Measurements from ENCODE around the gene CTSA.
A peak's percentile ranks its signal among the peaks of the same experiment; 100 is the strongest.
"Not testable (repeated sequence)": the region's sequence is repeated elsewhere in the genome, so short reads cannot be mapped to it uniquely, and the experiment has no call there.

CTSA gene

DNA sequence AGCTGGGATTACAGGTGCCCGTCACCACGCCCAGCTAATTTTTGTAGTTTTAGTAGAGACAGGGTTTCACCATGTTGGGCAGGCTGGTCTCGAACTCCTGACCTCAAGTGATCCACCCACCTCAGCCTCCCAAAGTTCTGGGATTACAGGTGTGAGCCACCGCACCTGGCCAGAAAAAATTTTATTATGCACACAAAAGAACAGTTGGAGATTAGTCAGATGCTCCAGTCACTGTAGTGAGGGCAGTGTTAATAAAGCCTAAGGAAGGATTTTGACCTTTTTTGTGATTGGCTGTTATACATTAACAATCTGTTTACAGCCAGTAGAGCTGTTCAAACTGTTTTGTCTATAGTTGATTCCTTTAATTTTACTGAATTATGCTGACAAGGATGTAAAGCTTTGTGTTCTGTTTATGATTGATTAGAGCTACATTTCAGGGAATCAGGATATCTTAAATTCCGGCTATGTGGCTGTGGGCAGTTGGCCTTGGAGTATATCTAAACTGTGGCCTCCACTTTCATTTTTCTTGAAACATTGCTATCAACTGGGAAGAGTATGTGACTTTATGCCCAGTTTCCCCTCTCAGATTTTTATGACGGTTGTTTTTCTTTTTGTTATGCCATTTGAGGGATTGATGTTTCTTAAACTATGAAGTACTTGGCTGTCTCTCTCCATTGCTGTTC is 23.9 kb upstream of the CTSA start:
- DNase-seq = no peak

DNA sequence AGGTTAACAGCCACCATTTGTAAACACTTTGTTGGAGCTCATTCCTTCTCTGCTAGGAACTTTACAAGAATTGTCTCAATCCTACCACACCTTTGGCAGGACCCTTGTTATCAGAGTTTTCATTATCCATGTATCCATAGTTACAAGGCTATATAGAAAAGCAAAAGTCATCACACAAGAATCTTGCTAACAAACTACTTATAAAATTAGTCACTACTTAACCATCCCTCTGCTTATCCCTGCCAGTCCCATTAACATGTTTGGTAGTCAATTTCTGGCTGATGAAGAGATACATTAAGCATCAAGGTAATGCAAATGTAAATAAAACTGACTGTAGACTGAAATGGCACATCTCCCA is 23.3 kb upstream of the CTSA start:
- DNase-seq = no peak

- no peak for DNase-seq
These were observed 18.5 kb upstream of the CTSA start for GRCh38 chr20:45872626-45873025.

DNA sequence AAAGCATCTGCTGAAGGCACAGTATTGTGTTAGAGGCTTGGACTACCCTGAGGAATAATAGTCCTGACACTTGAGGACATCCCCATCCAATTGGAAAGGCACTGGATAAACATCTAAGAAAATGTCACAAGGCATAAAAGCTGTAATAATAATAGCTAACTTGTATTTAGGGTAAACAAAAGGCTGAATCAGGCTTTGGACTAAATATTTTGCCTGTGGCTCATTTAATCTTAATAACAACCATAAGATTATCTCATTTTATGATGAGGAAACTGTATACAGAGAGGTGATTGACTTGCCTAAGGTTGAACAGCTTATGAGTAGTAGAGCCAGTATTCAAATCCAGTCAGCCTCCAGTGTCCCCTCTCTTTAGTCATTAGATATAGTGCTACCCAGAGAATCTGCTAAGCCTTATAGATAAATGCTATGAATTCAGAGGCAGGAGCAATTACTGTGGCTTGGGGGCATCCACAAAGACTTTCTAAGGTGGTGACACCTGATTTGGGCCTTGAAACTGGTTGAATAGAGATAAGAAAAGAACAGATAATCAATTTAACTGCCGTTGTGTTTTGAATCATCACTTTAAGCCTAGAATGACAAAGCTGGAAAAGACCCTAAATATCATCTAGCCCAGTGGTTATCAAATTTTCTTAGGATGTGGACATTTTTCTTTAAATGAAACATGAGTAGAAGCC is 17.6 kb upstream of the CTSA start:
- no peak for DNase-seq

- not testable (repeated sequence) for DNase-seq
These were observed 17.0 kb upstream of the CTSA start for GRCh38 chr20:45874104-45874481.

DNA sequence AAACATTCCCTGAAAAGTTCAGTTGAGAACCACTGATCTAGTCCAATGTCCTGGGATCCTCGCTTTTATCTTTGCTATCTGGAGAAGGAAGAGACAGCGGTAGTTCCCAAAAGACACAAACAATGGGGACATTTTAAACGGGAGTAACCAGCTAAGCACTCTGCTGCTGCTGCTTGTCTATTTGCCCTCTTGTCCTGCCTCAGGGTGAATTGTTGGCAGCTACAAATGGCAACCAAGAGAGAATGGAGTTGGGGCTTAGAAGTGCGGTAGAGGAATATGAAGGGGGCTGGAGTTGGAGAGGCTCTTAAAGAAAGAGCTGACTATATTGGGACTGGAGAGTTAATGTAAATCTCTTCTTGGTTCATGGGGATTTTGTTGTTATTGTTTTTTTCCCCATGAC is 16.6 kb upstream of the CTSA start:
- no peak for DNase-seq

GRCh38 chr20:45878076-45878761 is 12.9 kb upstream of the CTSA start:
- DNase-seq = no peak

GRCh38 chr20:45880988-45881788 is 9.9 kb upstream of the CTSA start, which contains the start of gene ZSWIM1:
Gene ZSWIM1 (plus strand): TSS chr20:45881227. CDS start chr20:45882593, 1,366 bp downstream.
- DNase-seq = peak; percentile 99

GRCh38 chr20:45882469-45883099 is 8.6 kb upstream of the CTSA start:
- no peak for DNase-seq

DNA sequence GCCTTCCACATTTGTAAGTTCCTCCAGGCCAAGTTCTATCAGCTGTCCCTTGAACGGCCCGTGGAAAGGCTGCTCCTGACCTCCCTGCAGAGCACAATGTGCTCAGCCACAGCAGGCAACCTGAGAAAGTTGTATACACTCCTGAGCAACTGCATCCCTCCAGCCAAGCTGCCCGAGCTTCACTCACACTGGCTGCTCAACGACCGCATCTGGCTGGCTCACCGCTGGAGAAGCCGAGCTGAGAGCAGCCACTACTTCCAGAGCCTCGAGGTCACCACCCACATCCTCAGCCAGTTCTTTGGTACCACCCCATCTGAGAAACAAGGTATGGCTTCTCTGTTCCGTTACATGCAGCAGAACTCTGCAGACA is 8.1 kb upstream of the CTSA start:
- DNase-seq = no peak

- DNase-seq = no peak
These were observed 4.4 kb upstream of the CTSA start for GRCh38 chr20:45886590-45887345.

- DNase-seq = no peak
These were observed 3.8 kb upstream of the CTSA start, which contains the start of gene SPATA25 for GRCh38 chr20:45887346-45887715. Gene SPATA25 (minus strand): TSS chr20:45887622. CDS start chr20:45887590, 32 bp downstream.

DNA sequence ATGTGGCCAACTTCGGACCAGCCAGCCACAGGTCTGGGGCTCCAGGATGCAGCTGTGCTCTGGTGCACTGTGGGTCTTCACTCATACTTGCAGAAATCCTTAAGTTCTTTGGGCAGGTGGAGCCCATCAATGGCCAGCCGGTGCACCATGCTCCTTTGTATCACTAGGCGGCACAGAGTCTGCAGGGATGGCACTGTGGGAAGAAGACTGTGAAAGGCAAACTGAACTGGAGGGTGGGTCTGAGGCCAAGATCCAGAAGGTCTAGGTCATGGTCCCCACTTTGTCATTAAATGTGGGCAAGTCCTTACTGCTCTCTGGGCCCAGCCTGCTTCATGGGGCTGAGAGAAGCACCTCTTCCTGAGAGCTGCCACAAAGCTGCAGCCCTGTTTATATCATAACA is 2.5 kb upstream of the CTSA start:
- no peak for DNase-seq

DNA sequence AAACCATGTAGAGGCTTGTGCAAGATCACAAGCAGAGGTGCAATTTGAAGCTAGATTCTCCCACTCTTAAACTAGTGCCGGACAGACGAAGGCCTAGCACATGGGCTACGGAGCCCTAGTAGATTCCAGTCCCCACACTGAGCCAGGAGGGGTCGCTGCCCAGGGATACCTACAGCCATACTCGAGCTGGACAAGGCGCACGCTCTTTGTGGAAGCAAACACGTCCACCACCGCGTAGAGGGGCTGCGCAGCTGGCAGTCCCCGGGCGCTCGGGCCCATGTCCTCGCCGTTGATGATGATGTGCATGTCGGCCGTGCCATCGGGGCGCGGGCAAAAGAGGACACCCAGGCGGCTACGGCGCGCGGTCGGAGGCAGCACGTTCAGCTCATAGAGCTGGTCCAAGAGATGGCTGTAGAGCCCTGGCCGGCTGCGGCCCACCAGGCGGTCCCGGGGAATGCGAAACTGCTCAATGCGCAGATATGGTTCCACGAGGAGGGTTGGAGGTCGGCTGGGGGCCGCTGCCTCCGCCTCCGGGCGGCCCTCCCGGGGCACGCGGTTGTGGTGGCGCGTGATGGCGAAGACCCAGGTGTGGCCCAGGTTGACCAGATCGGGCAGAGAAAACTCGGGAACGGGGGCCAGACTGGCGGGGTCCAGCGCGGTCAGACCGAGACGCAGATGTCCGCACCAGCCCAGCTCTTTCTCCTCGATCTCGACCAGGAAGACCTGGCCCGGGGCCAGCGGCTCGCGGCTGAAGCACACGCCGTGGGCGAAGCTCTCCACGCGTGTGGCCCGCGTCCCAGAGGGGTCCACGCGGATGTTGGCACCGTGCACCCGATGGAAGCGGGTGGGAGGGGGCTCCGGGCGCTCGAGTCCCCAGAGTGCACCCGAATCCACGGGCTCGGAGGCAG is 804 bp upstream of the CTSA start:
- DNase-seq = no peak

- DNase-seq = no peak
These were observed 1.1 kb downstream of the CTSA start for GRCh38 chr20:45892049-45892825.

DNA sequence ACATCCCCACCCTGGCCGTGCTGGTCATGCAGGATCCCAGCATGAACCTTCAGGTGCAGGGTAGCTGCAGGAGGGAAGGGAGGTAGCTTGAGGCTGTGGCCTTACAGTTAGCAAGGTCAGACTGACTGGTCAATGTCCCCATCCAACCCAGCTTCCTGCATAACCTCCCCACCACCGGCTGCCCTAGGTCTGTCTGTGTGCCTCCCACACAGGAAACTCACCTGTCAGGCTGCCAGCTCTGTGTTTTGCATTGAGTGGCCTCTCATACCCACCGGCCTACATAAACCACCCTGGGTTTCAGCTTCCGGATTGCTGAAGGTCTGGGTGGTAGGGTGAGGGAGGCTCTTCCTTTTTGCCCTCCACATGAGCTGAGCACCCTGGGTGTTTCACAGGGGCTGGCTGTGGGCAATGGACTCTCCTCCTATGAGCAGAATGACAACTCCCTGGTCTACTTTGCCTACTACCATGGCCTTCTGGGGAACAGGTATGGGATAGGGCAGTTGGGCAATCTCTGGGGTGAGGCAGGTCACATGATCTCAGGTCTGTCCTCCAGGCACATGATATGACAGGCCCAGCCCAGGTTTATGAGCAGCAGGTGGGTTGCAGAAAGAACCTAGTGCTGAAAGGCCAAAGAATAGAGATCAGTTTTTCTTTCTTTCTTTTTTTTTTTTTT is 1.8 kb downstream of the CTSA start:
- no peak for DNase-seq

- no peak for DNase-seq
These were observed 2.7 kb downstream of the CTSA start for GRCh38 chr20:45893831-45894230.

- DNase-seq = no peak
These were observed 3.7 kb downstream of the CTSA start for GRCh38 chr20:45894797-45895196.

DNA sequence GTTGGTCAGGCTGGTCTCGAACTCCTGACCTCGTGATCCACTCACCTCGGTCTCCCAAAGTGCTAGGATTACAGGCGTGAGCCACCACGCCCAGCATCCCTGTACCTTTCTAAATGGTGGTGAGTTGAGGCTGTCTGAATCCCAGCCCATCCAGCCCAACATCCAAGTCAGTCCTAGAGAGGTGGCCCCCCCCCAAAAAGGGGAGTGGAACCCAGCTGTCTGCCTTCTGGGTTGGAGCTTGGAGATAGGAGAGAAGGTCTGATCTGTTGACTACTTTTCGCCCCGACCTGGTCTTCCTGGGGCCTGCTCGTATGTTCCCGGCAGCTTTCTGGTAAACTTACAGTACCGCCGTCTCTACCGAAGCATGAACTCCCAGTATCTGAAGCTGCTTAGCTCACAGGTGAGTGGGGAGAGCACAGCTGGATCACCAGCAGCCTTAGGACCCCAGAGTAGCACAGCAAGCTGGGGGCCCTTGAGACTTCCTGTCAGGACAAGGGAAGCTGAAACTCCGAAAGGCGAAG is 5.6 kb downstream of the CTSA start:
- no peak for DNase-seq

All from activated T-cell treated with anti-CD3 and anti-CD28 coated beads for 4 hours (primary cell).